GM12874 (cell line): ENCODE results near the gene MACROD2.

ENCODE experiments used
- TF ChIP-seq, protein P1 (sequence below): IDR thresholded peaks from 2 replicates; pipeline ENCODE4 v1.5.1; 2011; ENCODE audit warnings: low read depth, mild to moderate bottlenecking, control low read depth, low read length, moderate library complexity; ENCODE audit not compliant: insufficient read depth

Gene MACROD2

DNA sequence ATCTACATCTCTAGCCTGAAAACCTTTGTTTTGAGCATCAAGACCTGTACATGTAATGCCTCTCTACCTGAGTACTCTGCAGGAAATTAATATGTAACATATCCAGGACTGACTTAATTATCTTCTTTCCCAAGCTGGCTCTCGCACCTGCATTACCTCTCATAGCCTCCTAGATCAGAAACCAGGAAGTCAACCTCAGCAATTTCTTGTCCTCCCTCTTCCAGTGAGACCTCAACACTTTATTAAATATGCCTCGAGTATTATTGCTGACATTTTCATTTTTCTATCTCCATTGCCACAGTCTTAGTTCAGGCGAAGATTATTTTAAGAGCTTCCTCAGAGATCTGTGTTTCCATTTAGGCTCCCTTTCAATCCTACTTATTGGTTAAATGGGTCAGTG, 69.0 kb downstream of the MACROD2 start:
- TF ChIP-seq, protein P1, sequence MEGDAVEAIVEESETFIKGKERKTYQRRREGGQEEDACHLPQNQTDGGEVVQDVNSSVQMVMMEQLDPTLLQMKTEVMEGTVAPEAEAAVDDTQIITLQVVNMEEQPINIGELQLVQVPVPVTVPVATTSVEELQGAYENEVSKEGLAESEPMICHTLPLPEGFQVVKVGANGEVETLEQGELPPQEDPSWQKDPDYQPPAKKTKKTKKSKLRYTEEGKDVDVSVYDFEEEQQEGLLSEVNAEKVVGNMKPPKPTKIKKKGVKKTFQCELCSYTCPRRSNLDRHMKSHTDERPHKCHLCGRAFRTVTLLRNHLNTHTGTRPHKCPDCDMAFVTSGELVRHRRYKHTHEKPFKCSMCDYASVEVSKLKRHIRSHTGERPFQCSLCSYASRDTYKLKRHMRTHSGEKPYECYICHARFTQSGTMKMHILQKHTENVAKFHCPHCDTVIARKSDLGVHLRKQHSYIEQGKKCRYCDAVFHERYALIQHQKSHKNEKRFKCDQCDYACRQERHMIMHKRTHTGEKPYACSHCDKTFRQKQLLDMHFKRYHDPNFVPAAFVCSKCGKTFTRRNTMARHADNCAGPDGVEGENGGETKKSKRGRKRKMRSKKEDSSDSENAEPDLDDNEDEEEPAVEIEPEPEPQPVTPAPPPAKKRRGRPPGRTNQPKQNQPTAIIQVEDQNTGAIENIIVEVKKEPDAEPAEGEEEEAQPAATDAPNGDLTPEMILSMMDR, result no peak

DNA sequence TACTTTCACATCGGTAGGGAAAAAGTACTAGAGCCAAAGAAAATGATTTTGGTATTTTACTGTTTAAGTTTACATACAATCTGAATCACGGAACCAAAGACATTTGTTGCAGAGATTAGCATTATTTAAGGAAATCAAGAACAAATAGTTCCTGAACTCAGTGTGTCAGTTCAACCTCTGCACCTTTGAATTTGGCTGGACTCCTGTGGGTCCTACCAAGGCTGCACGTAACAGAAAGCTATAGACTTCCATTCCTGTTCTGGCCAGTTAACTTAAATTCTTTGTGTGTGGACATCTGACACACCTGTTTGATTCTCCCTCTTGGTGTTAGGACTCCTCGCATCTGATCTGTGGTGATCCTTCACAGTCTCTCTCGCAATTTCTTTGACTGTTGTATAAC, 69.6 kb downstream of the MACROD2 start:
- TF ChIP-seq, protein P1, result no peak

DNA sequence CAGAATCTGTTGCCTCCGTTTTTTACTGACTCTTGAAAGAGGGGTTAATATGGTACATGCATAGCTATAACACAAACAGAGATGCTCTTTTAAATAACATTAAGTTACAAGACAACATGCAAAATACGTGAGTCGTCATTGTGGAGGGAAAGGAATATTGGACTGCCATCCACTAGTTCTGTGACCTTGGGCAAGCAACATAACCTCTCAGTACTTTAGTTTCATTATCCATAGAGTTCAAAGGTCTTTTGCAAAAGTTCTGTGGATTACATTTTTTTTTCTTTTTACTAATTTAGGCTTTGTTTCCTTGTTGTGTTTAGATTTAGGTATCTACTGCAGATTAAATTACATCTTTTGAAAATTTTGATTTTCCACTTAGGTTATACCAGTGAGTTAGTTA, 70.5 kb downstream of the MACROD2 start:
- TF ChIP-seq, protein P1, result no peak

DNA sequence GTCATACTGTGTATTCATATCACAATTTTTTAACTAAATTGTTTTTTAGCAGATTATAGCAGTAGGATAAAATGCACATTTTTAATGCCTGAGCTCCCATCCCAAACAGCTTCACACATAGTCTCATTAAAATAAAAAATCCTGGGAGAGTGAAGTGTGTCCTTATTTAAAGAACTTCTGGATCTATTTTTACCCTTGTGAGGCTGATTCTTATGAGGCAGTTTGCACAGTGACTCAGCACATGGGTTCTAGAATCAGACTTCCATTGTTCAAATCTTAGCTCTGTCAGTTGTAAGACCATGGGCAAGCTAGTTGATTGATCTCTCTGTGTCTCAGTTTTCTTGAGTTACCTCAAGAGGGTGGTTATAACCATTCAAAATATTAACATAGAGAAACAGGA, 72.3 kb downstream of the MACROD2 start:
- TF ChIP-seq, protein P1, result no peak

DNA sequence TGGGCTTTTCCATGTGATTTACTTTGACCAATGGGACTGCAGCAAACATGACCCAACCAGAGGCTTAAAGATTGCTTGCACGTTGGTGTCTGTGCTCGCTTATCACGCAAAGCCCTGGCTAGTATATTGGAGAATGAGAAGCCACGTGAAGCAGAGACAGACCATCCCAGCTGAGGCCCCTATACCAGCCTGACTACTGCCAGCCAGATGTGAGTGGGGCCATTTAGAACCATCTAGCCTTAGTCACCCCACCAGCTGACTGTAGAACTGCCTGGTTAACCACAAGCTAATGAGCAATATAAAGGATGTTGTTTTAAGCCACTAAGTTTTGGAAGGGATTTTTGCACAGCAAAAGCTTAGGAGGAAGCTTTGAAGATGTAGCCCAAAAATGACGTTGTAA, 74.5 kb downstream of the MACROD2 start:
- TF ChIP-seq, protein P1, result no peak

DNA sequence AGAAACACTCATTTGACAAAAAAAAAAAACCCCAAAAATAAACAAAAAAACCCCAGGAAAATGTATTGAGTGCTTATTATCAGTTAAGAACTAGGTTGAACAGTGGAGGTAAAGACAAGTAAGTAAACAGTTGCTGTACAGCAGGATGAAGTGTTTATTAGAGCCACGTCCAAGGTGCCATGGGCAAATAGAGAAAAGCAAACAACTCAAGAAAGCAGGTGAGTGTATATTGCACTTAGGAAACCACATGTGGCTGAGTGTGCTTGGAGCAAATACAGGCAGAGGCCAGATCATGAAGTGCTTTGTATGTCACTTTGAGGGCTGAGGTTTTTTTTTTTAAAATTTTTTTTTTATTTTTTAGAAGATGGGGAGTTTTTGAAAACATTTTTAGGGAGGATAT, 98.3 kb downstream of the MACROD2 start:
- TF ChIP-seq, protein P1, result no peak

DNA sequence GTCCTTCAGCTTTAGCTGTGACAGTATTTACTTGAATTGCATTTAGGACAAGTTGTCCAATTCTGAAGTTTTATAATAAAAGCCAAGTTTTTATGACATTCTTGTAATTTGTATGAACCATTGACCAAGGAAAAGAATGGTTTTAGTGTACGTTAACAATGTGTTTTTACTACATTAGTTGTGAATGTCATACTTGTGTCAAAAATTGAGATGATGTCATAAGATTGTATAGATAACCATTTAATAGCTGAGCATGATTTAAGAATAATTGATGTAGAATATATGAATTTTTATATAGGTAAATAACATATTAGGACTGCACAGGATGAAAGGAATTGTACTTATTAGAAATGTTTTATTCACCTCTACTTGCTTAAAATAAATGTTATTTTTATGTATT, 102.9 kb downstream of the MACROD2 start:
- TF ChIP-seq, protein P1, result no peak

DNA sequence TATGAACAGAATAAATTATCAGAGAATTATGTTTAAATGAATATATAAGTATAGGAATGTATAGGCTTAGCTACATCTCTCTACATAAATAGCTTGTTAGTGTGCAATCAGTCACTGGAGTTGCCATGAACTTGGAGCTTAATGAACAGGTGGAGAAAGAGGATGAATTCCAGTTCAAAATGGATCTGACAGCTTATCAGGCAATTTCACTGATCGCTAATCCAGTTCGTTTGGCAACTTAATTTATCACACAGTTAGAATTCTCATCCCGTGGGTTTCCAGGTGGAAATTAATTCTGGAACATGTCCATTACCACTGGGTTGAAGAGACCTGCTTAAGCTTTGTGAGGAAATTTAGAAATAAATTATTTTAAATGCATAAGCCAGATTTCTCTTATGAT, 118.1 kb downstream of the MACROD2 start:
- TF ChIP-seq, protein P1, result no peak
